Mucosa of gallbladder (tissue), 1 donor: ENCODE measurements around the gene NUFIP2. TPM values are rescaled to one million over a fixed set of nuclear protein-coding genes. Genes with fewer than 3 reads are reported as not detected.
"Not testable (repeated sequence)": the region's sequence is repeated elsewhere in the genome, so short reads cannot be mapped to it uniquely, and the experiment has no call there.

Source experiments
- DNase-seq: peaks from one replicate; pipeline ENCODE4 v3.0.0-alpha.2; 2020; ENCODE audit warnings: low spot score
- total RNA-seq: library from RNA; stranded (reverse); gene quantifications from one replicate; pipeline ENCODE4 v1.2.1, GENCODE V29; 2021
- donor health status: DM: no; HTN: no; CAD: no.

Gene NUFIP2
- total RNA-seq, 1 donor from 2014 or later, result 39.9 TPM

GRCh38 chr17:29238133-29238850 lies 55.7 kb downstream of the NUFIP2 start:
- DNase-seq, result no peak

GRCh38 chr17:29237476-29238132 lies 56.3 kb downstream of the NUFIP2 start:
- no peak for DNase-seq

- no peak for DNase-seq
Observed at GRCh38 chr17:29235904-29236303, 58.0 kb downstream of the NUFIP2 start.

DNA sequence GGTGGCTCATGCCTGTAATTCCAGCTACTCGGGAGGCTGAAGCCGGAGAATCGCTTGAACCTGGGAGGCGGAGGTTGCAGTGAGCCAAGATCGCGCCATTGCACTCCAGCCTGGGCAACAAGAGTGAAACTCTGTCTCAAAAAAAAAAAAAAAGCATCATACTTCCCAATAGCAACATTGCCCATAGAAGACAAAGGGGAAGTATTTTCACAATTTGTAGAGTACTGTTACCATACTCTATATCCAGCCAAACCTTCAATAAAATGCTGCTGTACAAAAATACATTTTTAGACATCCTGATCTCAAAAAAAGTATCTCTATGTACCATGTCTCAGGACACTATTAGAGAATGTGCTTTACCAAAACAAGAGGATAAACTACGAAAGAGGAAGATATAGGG lies 59.0 kb downstream of the NUFIP2 start:
- DNase-seq, result not testable (repeated sequence)

- DNase-seq, result no peak
Observed at GRCh38 chr17:29233301-29233700, 60.6 kb downstream of the NUFIP2 start.

- no peak for DNase-seq
Observed at GRCh38 chr17:29225396-29225795, 68.6 kb downstream of the NUFIP2 start.

DNA sequence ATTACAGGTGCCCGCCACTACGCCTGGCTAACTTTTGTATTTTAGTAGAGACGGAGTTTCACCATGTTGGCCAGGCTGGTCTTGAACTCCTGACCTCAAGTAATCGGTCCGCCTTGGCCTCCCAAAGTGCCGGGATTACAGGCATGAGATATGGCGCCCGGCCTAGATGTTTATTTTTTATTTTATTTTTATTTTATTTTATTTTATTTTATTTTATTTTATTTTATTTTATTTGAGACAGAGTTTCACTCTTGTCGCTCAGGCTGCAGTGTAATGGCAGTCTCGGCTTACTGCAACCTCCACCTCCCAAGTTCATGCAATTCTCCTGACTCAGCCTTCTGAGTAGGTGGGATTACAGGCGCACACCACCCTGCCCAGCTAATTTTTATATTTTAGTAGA lies 72.6 kb downstream of the NUFIP2 start:
- not testable (repeated sequence) for DNase-seq

DNA sequence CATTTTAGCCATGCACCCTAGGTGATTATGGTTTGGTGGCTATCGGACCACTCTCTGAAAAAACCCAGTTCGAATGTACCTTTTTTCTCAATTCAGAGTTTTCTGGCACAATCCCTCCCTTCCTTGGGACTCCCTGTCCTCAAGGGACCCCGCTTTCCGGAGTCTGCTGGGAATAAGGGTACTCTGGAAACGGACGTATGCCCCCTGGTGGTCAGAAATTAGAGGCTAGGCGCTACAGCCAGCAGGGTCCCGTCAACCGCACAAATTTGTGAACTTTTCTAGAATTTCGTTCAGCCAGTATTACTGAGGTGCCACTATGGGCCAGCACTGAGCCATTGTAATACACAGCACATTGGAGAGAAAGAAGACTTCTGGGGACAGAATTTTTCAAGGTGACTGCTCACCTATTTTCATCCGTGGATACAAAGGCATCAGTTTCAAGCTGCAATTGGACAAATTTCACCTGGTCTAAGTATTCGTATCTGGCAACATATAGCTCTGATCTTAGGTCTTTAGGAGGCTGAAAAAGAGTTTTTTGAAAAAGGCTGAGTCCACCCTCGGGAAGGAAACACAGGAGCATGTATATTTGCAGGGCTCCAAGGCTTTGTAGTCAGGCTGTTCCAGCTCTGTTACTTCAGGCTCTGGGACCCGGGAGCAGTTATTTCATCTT lies 74.4 kb downstream of the NUFIP2 start:
- DNase-seq, result peak; percentile 83

GRCh38 chr17:29216856-29217255 lies 77.1 kb downstream of the NUFIP2 start:
- DNase-seq, result no peak

DNA sequence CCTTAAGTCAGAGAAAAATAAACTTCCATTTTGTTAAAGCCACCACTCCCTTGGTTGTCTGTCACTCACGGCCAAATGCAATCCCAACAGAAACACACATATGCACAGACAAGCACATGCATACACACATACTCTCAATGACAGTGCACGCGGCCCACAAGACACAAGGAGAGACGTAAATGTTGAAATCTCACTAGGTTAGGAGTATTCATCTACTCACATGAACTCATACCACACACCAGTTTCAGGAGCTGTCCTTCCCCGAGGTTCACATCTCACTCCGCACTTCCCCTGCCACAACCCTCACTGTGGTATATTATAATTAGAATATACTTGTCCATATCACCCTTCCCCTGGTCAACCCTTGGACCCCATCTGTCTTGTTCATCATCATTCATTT lies 77.8 kb downstream of the NUFIP2 start:
- DNase-seq, result no peak

DNA sequence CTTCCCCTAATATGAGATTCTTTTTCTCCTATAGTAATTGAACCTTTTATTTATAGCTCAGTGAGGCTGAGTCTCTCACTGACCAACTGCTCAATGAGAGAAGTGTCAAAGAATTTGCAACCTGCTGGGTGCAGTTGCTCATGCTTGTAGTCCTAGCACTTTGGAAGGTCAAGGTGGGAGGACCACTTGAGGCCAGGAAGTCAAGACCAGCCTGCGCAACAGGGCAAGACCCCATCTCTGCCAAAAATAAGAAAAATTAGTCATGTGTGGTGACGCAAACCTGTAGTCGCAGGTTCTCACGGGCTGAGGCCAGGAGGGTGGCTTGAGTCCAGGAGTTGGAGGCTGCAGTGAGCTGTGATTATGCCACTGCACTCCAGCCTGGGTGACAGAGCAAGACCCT lies 78.2 kb downstream of the NUFIP2 start:
- DNase-seq, result no peak

GRCh38 chr17:29215174-29215573 lies 78.8 kb downstream of the NUFIP2 start:
- DNase-seq, result no peak

DNA sequence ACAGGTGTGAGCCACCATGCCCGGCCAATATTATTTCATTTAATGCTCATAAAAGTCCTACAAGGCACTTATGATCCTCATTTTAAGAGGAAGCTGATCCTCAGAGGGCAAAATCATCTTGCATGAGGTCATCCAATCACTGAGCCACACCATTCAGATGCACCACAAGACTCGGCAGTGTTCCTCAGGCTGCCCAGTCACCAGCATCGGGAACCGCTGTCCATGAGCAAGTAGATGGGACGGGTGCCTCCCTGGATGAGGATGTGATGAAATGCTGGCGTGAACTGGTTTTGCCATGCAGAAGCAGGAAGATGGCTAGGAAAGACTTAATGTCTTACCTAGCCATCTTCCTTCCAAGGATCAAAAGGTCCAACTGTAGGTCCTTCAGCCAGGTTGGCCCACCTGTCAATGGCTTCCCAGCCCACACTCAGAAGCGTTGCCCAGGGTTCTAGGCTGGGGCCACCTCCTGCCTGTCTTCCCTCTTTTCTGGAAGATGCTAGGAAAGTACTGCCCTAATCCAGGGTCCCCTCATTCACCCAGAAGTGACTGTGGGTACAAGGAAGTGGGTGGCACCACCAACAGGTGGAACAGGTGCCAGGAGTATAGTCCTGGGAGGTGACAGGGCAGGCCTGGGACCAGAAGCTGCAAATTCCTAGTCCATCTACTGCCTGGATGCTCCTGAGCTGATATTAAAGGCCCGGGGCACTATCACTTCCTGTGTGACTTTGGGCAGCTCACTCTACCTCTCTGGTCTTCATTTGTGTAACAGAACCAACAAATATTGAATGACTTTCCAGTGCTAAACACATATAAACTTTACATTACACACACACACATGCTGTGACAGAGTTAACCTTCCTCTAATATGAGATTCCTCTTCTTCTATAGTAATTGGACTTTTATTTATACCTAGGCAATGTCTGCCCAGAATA lies 79.5 kb downstream of the NUFIP2 start:
- DNase-seq, result no peak

DNA sequence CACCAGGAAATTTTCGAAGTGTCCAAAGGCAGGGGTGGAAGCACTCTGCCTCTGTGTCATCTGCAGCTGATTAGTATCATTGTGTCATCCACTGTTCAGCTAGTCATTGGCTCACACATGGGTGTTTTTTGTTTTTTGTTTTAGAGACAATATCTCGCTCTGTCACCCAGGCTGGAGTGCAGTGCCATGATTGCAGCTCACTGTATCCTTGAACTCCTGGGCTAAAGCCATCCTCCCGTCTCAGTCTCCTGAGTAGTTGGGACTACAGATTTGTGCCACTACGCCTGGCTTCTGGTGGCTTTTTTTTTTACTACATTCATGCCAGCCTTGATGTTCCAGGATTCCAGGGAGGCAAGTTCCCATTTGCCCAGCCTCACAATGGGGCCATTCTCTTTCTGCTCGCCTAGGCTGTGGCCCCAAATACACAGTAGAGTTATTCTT lies 81.2 kb downstream of the NUFIP2 start:
- no peak for DNase-seq

DNA sequence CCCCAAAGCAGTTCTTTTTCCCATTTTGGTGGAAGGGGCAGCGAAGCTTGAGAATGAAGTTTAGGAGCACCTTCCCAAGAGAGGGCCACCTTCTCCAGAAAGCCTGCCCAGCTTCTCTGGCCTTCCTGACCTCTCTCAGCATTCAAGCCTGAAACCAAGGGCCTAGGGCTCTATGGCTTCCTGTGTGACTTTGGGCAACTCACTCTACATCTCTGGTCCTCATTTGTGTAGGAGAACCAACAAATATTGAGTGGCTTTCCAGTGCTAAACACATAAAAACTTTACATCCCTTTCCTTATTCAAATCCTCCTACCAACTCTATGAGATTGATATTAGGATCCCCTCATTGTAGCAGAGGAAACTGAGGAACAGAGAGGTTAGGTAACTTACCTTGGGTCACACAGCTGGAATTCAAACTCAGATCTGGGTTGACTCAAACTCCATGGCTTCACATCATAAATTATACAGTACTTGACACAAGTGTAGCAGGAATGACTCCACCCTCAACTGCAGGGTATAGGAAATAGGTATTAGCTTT lies 81.8 kb downstream of the NUFIP2 start:
- no peak for DNase-seq

DNA sequence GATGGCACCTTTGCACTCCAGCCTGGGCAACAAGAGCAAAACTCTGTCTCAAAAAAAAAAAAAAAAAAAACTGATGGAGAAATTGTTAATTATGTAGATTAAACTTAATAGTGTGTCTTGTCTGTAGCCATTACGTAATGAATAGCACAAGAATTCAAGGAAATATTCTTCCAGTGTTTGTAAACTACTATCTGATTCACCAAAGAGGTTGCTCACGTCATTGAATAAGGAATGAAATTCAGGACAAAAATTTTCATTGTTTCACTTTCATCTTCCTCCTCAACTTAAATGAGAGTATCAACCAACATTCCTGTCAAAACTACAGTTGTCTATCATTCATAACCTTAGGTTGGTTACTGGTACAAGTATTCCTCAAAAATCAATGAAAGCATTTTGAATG lies 83.1 kb downstream of the NUFIP2 start:
- no peak for DNase-seq

GRCh38 chr17:29209073-29209472 lies 84.9 kb downstream of the NUFIP2 start:
- no peak for DNase-seq

DNA sequence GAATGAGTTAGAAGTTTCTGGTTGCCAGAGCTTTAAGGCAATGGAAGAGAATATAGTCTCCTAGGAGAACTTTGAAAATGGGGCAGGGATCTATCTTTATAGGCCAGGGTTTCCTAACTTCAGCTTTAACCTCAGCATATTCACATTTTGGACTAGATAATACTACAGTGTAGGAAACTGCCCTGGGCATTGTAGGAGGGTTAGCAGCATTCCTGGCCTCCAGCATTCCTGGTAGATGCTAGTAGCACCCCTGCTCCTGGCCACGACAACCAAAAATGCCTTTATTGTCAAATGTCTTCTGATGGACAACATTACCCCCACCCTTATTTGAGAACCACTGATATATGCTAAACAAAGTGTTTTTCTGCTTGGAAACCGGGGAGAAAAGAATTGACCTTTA lies 86.0 kb downstream of the NUFIP2 start:
- DNase-seq, result no peak
